RWPE2 (cell line): ENCODE data around the gene PHKG2.
A peak's percentile ranks its signal among the peaks of the same experiment; 100 is the strongest.

Source experiments
- ATAC-seq: fragments of 200-7000 bp; cut with Tn5 transposase; 3 replicates; pipeline ENCODE4 v1.9.1; 2021; ENCODE audit warnings: low read depth
- DNase-seq: peaks from one replicate; pipeline ENCODE4 v3.0.0-alpha.2; 2020; ENCODE audit warnings: low spot score
- H3K27ac ChIP-seq: fragments of 450-650 bp; 2 replicates; pipeline ENCODE4 v1.5.1; 2017; ENCODE audit warnings: mild to moderate bottlenecking; ENCODE audit not compliant: poor library complexity, severe bottlenecking
- H3K27me3 ChIP-seq: fragments of 250-450 bp; sonication (Bioruptor Pico); 2 replicates; pipeline ENCODE4 v1.5.1; 2021; ENCODE audit warnings: mild to moderate bottlenecking, moderate library complexity; ENCODE audit not compliant: insufficient read depth, poor library complexity, severe bottlenecking
- H3K36me3 ChIP-seq: fragments of 250-450 bp; sonication (Bioruptor Pico); 2 replicates; pipeline ENCODE4 v1.5.1; 2020; ENCODE audit warnings: low read depth, mild to moderate bottlenecking, moderate library complexity
- H3K4me1 ChIP-seq: fragments of 250-450 bp; sonication (Bioruptor Pico); 2 replicates; pipeline ENCODE4 v1.5.1; 2021; ENCODE audit warnings: mild to moderate bottlenecking, moderate library complexity; ENCODE audit not compliant: insufficient read depth, poor library complexity, severe bottlenecking
- H3K4me3 ChIP-seq: fragments of 250-450 bp; sonication (Bioruptor Pico); 2 replicates; pipeline ENCODE4 v1.5.1; 2021; ENCODE audit warnings: mild to moderate bottlenecking, moderate library complexity; ENCODE audit not compliant: severe bottlenecking
- H3K9me3 ChIP-seq: fragments of 250-450 bp; sonication (Bioruptor Pico); 2 replicates; pipeline ENCODE4 v1.5.1; 2021; ENCODE audit warnings: mild to moderate bottlenecking, moderate library complexity; ENCODE audit not compliant: severe bottlenecking
- TF ChIP-seq, protein P1 (sequence below): fragments of 450-650 bp; IDR thresholded peaks from one replicate; pipeline ENCODE4 v1.5.1; 2017; ENCODE audit warnings: mild to moderate bottlenecking, moderate library complexity; ENCODE audit not compliant: poor library complexity, severe bottlenecking

PHKG2 gene

DNA sequence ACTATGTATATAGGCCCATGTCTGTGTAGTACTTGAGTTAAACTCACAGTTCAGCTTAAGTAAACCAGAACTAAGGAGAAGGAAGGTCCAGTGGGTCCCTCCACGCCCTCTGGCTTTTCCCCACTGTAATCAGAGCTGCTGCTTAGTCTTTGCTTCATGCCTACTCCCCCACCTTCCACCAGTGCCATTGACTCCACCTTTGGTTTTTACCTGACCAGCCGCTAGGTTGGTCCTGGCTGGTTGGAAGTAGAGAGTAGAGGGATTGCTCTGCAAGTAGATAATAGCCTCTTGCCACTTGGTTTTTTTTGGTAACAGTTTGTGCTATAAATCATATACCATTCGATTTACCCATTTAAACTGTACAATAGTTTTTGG lies 22.8 kb upstream of the PHKG2 start:
- H3K27ac ChIP-seq, result no peak overlapping the region
- ATAC-seq, result no peak
- H3K4me1 ChIP-seq, result no peaks in the 10 kb centered on the region
- peaks cover 98% of the 10 kb centered on the region for H3K36me3 ChIP-seq
- TF ChIP-seq, protein P1, sequence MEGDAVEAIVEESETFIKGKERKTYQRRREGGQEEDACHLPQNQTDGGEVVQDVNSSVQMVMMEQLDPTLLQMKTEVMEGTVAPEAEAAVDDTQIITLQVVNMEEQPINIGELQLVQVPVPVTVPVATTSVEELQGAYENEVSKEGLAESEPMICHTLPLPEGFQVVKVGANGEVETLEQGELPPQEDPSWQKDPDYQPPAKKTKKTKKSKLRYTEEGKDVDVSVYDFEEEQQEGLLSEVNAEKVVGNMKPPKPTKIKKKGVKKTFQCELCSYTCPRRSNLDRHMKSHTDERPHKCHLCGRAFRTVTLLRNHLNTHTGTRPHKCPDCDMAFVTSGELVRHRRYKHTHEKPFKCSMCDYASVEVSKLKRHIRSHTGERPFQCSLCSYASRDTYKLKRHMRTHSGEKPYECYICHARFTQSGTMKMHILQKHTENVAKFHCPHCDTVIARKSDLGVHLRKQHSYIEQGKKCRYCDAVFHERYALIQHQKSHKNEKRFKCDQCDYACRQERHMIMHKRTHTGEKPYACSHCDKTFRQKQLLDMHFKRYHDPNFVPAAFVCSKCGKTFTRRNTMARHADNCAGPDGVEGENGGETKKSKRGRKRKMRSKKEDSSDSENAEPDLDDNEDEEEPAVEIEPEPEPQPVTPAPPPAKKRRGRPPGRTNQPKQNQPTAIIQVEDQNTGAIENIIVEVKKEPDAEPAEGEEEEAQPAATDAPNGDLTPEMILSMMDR, result no peak
- no peaks in the 10 kb centered on the region for H3K9me3 ChIP-seq
- H3K4me3 ChIP-seq, result no peak overlapping the region
- no peaks in the 10 kb centered on the region for H3K27me3 ChIP-seq
- DNase-seq, result no peak

DNA sequence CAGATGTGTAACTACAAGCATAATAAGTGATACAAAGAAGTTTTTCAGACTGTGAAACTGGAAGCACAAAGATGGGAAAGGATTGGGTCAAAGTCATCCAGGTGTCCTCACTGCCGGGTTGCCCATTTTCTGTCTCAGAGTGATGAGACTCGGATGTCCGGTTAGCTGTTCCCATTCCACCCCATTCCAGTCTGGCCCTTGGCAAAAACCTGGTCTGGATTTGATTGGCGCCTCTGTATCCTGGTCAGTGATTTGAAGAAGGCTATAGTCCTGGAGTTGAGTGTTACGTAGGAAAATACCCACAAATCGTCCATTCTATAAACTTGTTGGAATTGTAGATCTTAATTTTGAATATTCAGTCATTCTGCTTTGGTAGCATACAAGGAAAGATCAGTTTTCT lies 19.9 kb upstream of the PHKG2 start:
- Histone ChIP-seq H3K4me1 (no peaks in the 10 kb centered on the region), H3K9me3 (no peaks in the 10 kb centered on the region), H3K4me3 (no peak overlapping the region), H3K27ac (no peak overlapping the region), H3K36me3 (peaks cover 98% of the 10 kb centered on the region), H3K27me3 (no peaks in the 10 kb centered on the region)
- TF ChIP-seq, protein P1, result no peak
- ATAC-seq (no peak), DNase-seq (no peak)

DNA sequence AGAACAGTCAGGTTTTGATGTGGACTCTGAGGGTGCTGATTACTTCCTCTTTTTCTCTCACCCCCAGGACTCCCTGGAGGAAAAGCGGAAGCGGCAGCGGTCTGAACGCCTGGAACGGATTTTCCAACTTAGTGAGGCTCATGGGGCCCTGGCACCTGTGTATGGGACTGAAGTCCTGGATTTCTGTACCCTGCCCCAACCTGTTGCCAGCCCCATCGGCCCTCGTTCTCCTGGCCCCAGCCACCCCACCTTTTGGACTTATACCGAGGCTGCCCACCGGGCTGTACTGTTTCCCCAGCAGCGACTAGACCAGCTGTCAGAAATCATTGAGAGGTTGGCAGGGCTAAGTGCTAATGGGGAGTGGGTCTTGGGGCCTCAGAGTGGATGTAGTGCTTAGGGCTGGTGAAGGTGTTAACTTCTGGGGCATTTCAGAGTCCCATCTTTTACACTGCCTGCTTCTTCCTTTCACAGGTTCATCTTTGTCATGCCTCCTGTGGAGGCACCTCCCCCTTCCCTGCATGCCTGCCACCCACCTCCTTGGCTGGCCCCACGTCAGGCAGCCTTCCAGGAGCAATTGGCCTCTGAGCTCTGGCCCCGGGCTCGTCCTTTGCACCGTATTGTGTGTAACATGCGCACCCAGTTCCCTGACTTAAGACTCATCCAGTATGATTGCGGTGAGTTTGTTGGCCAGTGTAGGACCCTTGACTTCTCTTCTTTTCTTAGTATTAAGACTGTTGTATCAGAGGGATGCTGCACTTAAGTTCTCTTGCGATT lies 19.1 kb upstream of the PHKG2 start:
- TF ChIP-seq, protein P1, result no peak
- H3K27ac ChIP-seq, result no peak overlapping the region
- H3K4me3 ChIP-seq, result no peak overlapping the region
- no peaks in the 10 kb centered on the region for H3K9me3 ChIP-seq
- no peak for ATAC-seq
- peaks cover 99% of the 10 kb centered on the region for H3K36me3 ChIP-seq
- DNase-seq, result no peak
- no peaks in the 10 kb centered on the region for H3K27me3 ChIP-seq
- no peaks in the 10 kb centered on the region for H3K4me1 ChIP-seq

DNA sequence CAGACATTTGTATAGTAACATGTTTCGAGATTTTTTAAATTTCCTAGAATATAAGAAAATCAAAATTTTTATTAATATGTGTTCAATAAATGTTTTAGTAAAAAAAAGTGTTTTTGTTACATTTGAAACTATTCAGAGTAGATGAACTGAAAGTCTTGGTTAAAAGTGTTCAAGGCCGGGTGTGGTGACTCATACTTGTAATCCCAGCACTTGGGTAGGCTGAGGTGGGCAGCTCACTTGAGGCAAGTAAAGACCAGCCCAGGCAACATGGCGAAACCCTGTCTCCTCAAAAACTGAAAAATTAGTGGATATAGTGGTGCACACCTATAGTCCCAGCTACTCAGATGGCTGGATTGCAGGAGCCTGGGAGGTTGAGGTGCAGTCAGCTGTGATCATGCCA lies 16.8 kb upstream of the PHKG2 start:
- H3K4me1 ChIP-seq, result no peaks in the 10 kb centered on the region
- ATAC-seq (peak; percentile 49), DNase-seq (no peak)
- no peak overlapping the region for H3K27ac ChIP-seq
- H3K4me3 ChIP-seq, result no peak overlapping the region
- no peaks in the 10 kb centered on the region for H3K9me3 ChIP-seq
- TF ChIP-seq, protein P1, result no peak
- H3K36me3 ChIP-seq, result peaks cover 96% of the 10 kb centered on the region
- no peaks in the 10 kb centered on the region for H3K27me3 ChIP-seq
